H9 (cell line): ENCODE results near the gene EPB41. TPM values are rescaled to one million over a fixed set of nuclear protein-coding genes. Genes with fewer than 3 reads are reported as not detected.
A peak's percentile ranks its signal among the peaks of the same experiment; 100 is the strongest.

Experiments used
- DNase-seq: peaks from one replicate; pipeline ENCODE4 v3.0.0-alpha.2; 2017
- H2AFZ ChIP-seq: one replicate; pipeline ENCODE4 v1.6.1; 2013; ENCODE audit warnings: mild to moderate bottlenecking, low read length, control low read depth, moderate library complexity
- H2AK5ac ChIP-seq: 2 replicates; pipeline ENCODE4 v1.6.1; 2013; ENCODE audit warnings: low read length, control low read depth, mixed read lengths; ENCODE audit not compliant: insufficient read length
- H2BK120ac ChIP-seq: one replicate; pipeline ENCODE4 v1.6.1; 2013; ENCODE audit warnings: low read depth, mild to moderate bottlenecking, low read length, control low read depth, inconsistent platforms; ENCODE audit not compliant: poor library complexity, severe bottlenecking
- H2BK12ac ChIP-seq: 2 replicates; pipeline ENCODE4 v1.6.1; 2013; ENCODE audit warnings: low read length, control low read depth, mixed read lengths, low read depth; ENCODE audit not compliant: insufficient read length
- H2BK15ac ChIP-seq: 2 replicates; pipeline ENCODE4 v1.6.1; 2013; ENCODE audit warnings: low read depth, low read length, control low read depth
- H2BK20ac ChIP-seq: one replicate; pipeline ENCODE4 v1.6.1; 2013; ENCODE audit warnings: low read depth, mild to moderate bottlenecking, low read length, control low read depth, inconsistent platforms; ENCODE audit not compliant: poor library complexity, severe bottlenecking
- H2BK5ac ChIP-seq: 2 replicates; pipeline ENCODE4 v1.6.1; 2013; ENCODE audit warnings: low read length, control low read depth, mixed read lengths; ENCODE audit not compliant: insufficient read length
- H3K14ac ChIP-seq: 2 replicates; pipeline ENCODE4 v1.6.1; 2013; ENCODE audit warnings: low read length, control low read depth; ENCODE audit not compliant: insufficient read depth
- H3K18ac ChIP-seq: 2 replicates; pipeline ENCODE4 v1.6.1; 2013; ENCODE audit warnings: low read depth, mild to moderate bottlenecking, mixed read lengths, low read length, control low read depth; ENCODE audit not compliant: insufficient read length
- H3K23ac ChIP-seq: 2 replicates; pipeline ENCODE4 v1.6.1; 2013; ENCODE audit warnings: low read length, control low read depth, mixed read lengths, low read depth; ENCODE audit not compliant: insufficient read length
- H3K23me2 ChIP-seq: 2 replicates; pipeline ENCODE4 v1.6.1; 2013; ENCODE audit warnings: low read depth, mild to moderate bottlenecking, mixed read lengths, low read length, control low read depth; ENCODE audit not compliant: insufficient read length, poor library complexity, severe bottlenecking
- H3K27ac ChIP-seq: 2 replicates; pipeline ENCODE4 v1.5.1; 2013; ENCODE audit warnings: low read length, control low read depth, mixed read lengths, low read depth; ENCODE audit not compliant: insufficient read length
- H3K27me3 ChIP-seq: 2 replicates; pipeline ENCODE4 v1.6.1; 2013; ENCODE audit warnings: low read length, control low read depth, inconsistent platforms; ENCODE audit not compliant: insufficient read depth
- H3K4ac ChIP-seq: 2 replicates; pipeline ENCODE4 v1.6.1; 2013; ENCODE audit warnings: low read depth, mild to moderate bottlenecking, control low read depth, inconsistent platforms, low read length, moderate library complexity
- H3K4me1 ChIP-seq: 2 replicates; pipeline ENCODE4 v1.6.1; 2013; ENCODE audit warnings: low read length, control low read depth, inconsistent platforms; ENCODE audit not compliant: insufficient read depth
- H3K4me2 ChIP-seq: 2 replicates; pipeline ENCODE4 v1.6.1; 2013; ENCODE audit warnings: low read length, control low read depth, mixed read lengths; ENCODE audit not compliant: insufficient read length, insufficient read depth
- H3K56ac ChIP-seq: 2 replicates; pipeline ENCODE4 v1.6.1; 2013; ENCODE audit warnings: low read depth, mild to moderate bottlenecking, mixed read lengths, low read length, control low read depth; ENCODE audit not compliant: insufficient read length
- H3K79me1 ChIP-seq: 2 replicates; pipeline ENCODE4 v1.6.1; 2013; ENCODE audit warnings: low read depth, mild to moderate bottlenecking, moderate library complexity, low read length, control low read depth, inconsistent platforms; ENCODE audit not compliant: insufficient read depth, poor library complexity, severe bottlenecking
- H3K79me2 ChIP-seq: 2 replicates; pipeline ENCODE4 v1.6.1; 2013; ENCODE audit warnings: low read length, control low read depth, inconsistent platforms; ENCODE audit not compliant: insufficient read depth
- H3K9ac ChIP-seq: 2 replicates; pipeline ENCODE4 v1.6.1; 2013; ENCODE audit warnings: low read length, control low read depth, mixed read lengths; ENCODE audit not compliant: insufficient read length; ENCODE audit errors: extremely low read depth
- H3K9me3 ChIP-seq: one replicate; pipeline ENCODE4 v1.6.1; 2013; ENCODE audit warnings: low read depth, low read length, inconsistent platforms; ENCODE audit not compliant: control insufficient read depth
- H3T11ph ChIP-seq: one replicate; pipeline ENCODE4 v1.6.1; 2013; ENCODE audit warnings: mild to moderate bottlenecking, low read length, control low read depth, inconsistent platforms
- H4K20me1 ChIP-seq: one replicate; pipeline ENCODE4 v1.6.1; 2013; ENCODE audit not compliant: control insufficient read depth, insufficient read length, insufficient read depth
- H4K5ac ChIP-seq: 2 replicates; pipeline ENCODE4 v1.6.1; 2013; ENCODE audit warnings: low read depth, mild to moderate bottlenecking, mixed read lengths, low read length, control low read depth; ENCODE audit not compliant: insufficient read length
- H4K8ac ChIP-seq: replicated peaks from 2 replicates; pipeline ENCODE4 v1.6.1; 2013; ENCODE audit warnings: low read length, control low read depth, mixed read lengths, low read depth; ENCODE audit not compliant: insufficient read length
- H4K91ac ChIP-seq: 2 replicates; pipeline ENCODE4 v1.6.1; 2013; ENCODE audit warnings: low read depth, mild to moderate bottlenecking, moderate library complexity, mixed read lengths, low read length, control low read depth; ENCODE audit not compliant: insufficient read length
- H3K27ac Mint-ChIP-seq, 3 experiments: 2 replicates in 2 of 3; 3 replicates in 1 of 3; pipeline ENCODE4 v1.8.0; 2020 to 2021; ENCODE audit warnings: mixed read lengths in 3 of 3, mild to moderate bottlenecking in 1 of 3, moderate library complexity in 1 of 3
- H3K27me3 Mint-ChIP-seq: 2 replicates; pipeline ENCODE4 v1.8.0; 2021; ENCODE audit warnings: low read depth, mild to moderate bottlenecking, moderate library complexity, mixed read lengths
- H3K36me3 Mint-ChIP-seq, 3 experiments: 2 replicates in 2 of 3; 3 replicates in 1 of 3; pipeline ENCODE4 v1.8.0; 2020 to 2021; ENCODE audit warnings: low read depth in 3 of 3, mixed read lengths in 3 of 3; ENCODE audit not compliant: insufficient read depth in 1 of 3
- H3K4me1 Mint-ChIP-seq, 2 experiments: 2 replicates each; pipeline ENCODE4 v1.8.0; 2020; ENCODE audit warnings: mixed read lengths in 2 of 2
- H3K4me3 Mint-ChIP-seq, 2 experiments: 2 replicates in 1 of 2; 3 replicates in 1 of 2; pipeline ENCODE4 v1.8.0; 2020 to 2021; ENCODE audit warnings: mild to moderate bottlenecking in 2 of 2, mixed read lengths in 2 of 2, moderate library complexity in 1 of 2
- H3K9me3 Mint-ChIP-seq, 2 experiments: 2 replicates in 1 of 2; 3 replicates in 1 of 2; pipeline ENCODE4 v1.8.0; 2020; ENCODE audit warnings: mild to moderate bottlenecking in 2 of 2, mixed read lengths in 2 of 2, moderate library complexity in 1 of 2
- CTCF ChIP-seq: fragments of 200-600 bp; sonication (generic); conservative IDR thresholded peaks from 3 replicates; pipeline ENCODE4 v1.8.0; 2021; ENCODE audit warnings: antibody characterized with exemption, mild to moderate bottlenecking
- WGBS: extraction: QIAGEN DNeasy Blood & Tissue Kit; methylation state at CpG from one replicate; pipeline ENCODE4 v1.1.7; 2013; ENCODE audit warnings: missing lambda C conversion rate, low lambda C conversion rate, mixed read lengths; ENCODE audit not compliant: insufficient read length; ENCODE audit errors: extremely low coverage; 5-methylcytosine and 5-hydroxymethylcytosine counted together
- total RNA-seq: library from RNA; stranded (reverse); gene quantifications from 2 replicates; pipeline ENCODE4 v1.2.1, GENCODE V29; 2021

EPB41 gene
- total RNA-seq, 1 experiment from 2014 or later: 75.4 TPM

- Histone ChIP-seq H3K27me3 (no peaks in the 10 kb centered on the region), H3K56ac (no peak overlapping the region), H3K23me2 (no peaks in the 10 kb centered on the region), H3K23ac (no peak overlapping the region), H3K79me2 (0 out of 2 replicates have a peak, but pooled peaks cover 3% of the 10 kb centered on the region), H2BK20ac (no peak overlapping the region), H3K4me1 (peaks cover 2% of the 10 kb centered on the region), H2BK12ac (no peak overlapping the region), H3K9me3 (no peaks in the 10 kb centered on the region), H2BK5ac (no peak overlapping the region), H3K9ac (no peak overlapping the region), H2AFZ (no peak overlapping the region), H4K20me1 (no peaks in the 10 kb centered on the region), H3K27ac (no peak overlapping the region), H4K8ac (no peak overlapping the region), H2BK120ac (no peak overlapping the region), H3T11ph (no peak overlapping the region), H3K4me2 (no peak overlapping the region), H2BK15ac (no peak overlapping the region), H3K4ac (no peak overlapping the region), H3K18ac (no peak overlapping the region), H4K91ac (no peak overlapping the region), H3K14ac (no peak overlapping the region), H2AK5ac (no peak overlapping the region), H3K79me1 (peaks cover 2% of the 10 kb centered on the region), H4K5ac (no peak overlapping the region)
- DNase-seq: no peak
- Mint-ChIP-seq H3K27me3 (no peaks in the 10 kb centered on the region), H3K9me3 (no peaks in the 10 kb centered on the region), H3K27ac (peak overlapping the region in 1 of 3 experiments; percentile 11; a peak in 1 of 7 replicates), H3K36me3 (no peaks in the 10 kb centered on the region), H3K4me3 (no peak overlapping the region), H3K4me1 (peaks cover 11 to 13% of the 10 kb centered on the region in 2 experiments)
- no peak for TF ChIP-seq CTCF
- WGBS: no CpG with 5 or more reads among the region's 1 CpG
These were observed 35.6 kb downstream of the EPB41 start for GRCh38 chr1:28950006-28950405.
